Astrocyte (in vitro differentiated cells and primary cell): Measurements from ENCODE around the gene MYO19. TPM values are rescaled to one million over a fixed set of nuclear protein-coding genes. Genes with fewer than 3 reads are reported as not detected.
A peak's percentile ranks its signal among the peaks of the same experiment; 100 is the strongest.

Experiments used
- DNase-seq: peaks from one replicate; pipeline ENCODE4 v3.0.0-alpha.2; 2010; ENCODE audit warnings: low read depth
- FAIRE-seq: peaks from 2 replicates; lab custom pipeline; 2011; peaks lifted over from hg19 to GRCh38; lab: Jason Lieb, UNC
- H2AFZ ChIP-seq: 2 replicates; pipeline ENCODE4 v1.6.0; 2012; ENCODE audit warnings: low read depth, low read length, inconsistent platforms
- H3K27ac ChIP-seq: 2 replicates; pipeline ENCODE4 v1.5.1; 2011; ENCODE audit warnings: low read depth, low read length, inconsistent platforms
- H3K27me3 ChIP-seq: 2 replicates; pipeline ENCODE4 v1.6.0; 2011; ENCODE audit warnings: low read length, inconsistent platforms; ENCODE audit not compliant: insufficient read depth
- H3K36me3 ChIP-seq: 2 replicates; pipeline ENCODE4 v1.5.1; 2011; ENCODE audit warnings: low read length, inconsistent platforms; ENCODE audit not compliant: insufficient read depth
- H3K4me1 ChIP-seq: 2 replicates; pipeline ENCODE4 v1.5.1; 2011; ENCODE audit warnings: low read length, inconsistent platforms; ENCODE audit not compliant: insufficient read depth
- H3K4me2 ChIP-seq: 2 replicates; pipeline ENCODE4 v1.6.0; 2012; ENCODE audit warnings: low read length, inconsistent platforms
- H3K4me3 ChIP-seq: 2 replicates; pipeline ENCODE4 v1.5.1; 2011; ENCODE audit warnings: low read depth, mild to moderate bottlenecking, low read length, inconsistent platforms; ENCODE audit not compliant: insufficient read depth
- H3K79me2 ChIP-seq: 2 replicates; pipeline ENCODE4 v1.6.0; 2012; ENCODE audit warnings: mild to moderate bottlenecking, low read length, inconsistent platforms; ENCODE audit not compliant: insufficient read depth
- H3K9ac ChIP-seq: 2 replicates; pipeline ENCODE4 v1.6.0; 2012; ENCODE audit warnings: mild to moderate bottlenecking, low read length, inconsistent platforms
- H3K9me3 ChIP-seq: 2 replicates; pipeline ENCODE4 v1.5.1; 2012; ENCODE audit warnings: low read depth, mild to moderate bottlenecking, low read length, inconsistent platforms; ENCODE audit not compliant: insufficient read depth
- H4K20me1 ChIP-seq: 2 replicates; pipeline ENCODE4 v1.6.0; 2012; ENCODE audit warnings: low read length, inconsistent platforms; ENCODE audit not compliant: insufficient read depth
- H3K27ac Mint-ChIP-seq: one replicate; pipeline ENCODE4 v1.8.0; 2021; ENCODE audit warnings: mild to moderate bottlenecking, mixed read lengths; ENCODE audit not compliant: unreplicated experiment
- H3K27me3 Mint-ChIP-seq: one replicate; pipeline ENCODE4 v1.8.0; 2021; ENCODE audit warnings: low read depth, mixed read lengths; ENCODE audit not compliant: unreplicated experiment
- H3K36me3 Mint-ChIP-seq: one replicate; pipeline ENCODE4 v1.8.0; 2021; ENCODE audit warnings: low read depth, mixed read lengths; ENCODE audit not compliant: unreplicated experiment
- H3K4me1 Mint-ChIP-seq: one replicate; pipeline ENCODE4 v1.8.0; 2021; ENCODE audit warnings: low read depth, mixed read lengths; ENCODE audit not compliant: unreplicated experiment
- H3K4me3 Mint-ChIP-seq: one replicate; pipeline ENCODE4 v1.8.0; 2021; ENCODE audit warnings: mild to moderate bottlenecking, moderate library complexity, mixed read lengths; ENCODE audit not compliant: unreplicated experiment
- H3K9me3 Mint-ChIP-seq: one replicate; pipeline ENCODE4 v1.8.0; 2021; ENCODE audit warnings: mild to moderate bottlenecking, mixed read lengths; ENCODE audit not compliant: unreplicated experiment
- EZH2 ChIP-seq: IDR thresholded peaks from 2 replicates; pipeline ENCODE4 v1.6.1; 2012; ENCODE audit warnings: mild to moderate bottlenecking, low read length, inconsistent platforms; ENCODE audit not compliant: insufficient read depth
- total RNA-seq: library from RNA; stranded (reverse); gene quantifications from 2 replicates; pipeline ENCODE4 v1.2.1, GENCODE V29; 2021
- TF ChIP-seq, protein P1 (sequence below): IDR thresholded peaks from 2 replicates; pipeline ENCODE4 v1.5.1; 2011; ENCODE audit warnings: low read depth, mild to moderate bottlenecking, inconsistent platforms, low read length, moderate library complexity; ENCODE audit not compliant: insufficient read depth

The MYO19 gene
- total RNA-seq, 1 donor from 2014 or later, result 42.9 TPM

DNA sequence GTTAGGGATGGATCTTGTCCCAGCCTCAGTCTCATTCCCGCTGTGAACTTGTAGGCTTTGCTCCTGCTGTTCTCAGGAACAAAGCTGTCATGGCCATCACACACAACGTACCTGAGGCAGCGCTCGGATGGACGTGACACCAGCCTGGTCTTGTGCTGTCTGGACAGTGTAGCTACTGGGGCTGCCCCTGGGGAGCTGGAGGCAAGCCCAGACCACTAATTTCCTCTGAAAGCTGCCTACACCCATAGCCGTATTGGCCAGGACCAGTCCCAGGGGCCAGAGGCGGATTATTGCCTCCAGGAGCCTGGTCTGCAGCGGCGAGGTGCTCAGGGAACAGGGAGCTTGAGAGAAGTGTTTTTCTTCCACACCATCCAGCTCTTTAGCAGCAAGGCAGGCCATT, 36.5 kb downstream of the MYO19 start:
- DNase-seq (no peak), FAIRE-seq (no peak)
- no peak overlapping the region for H3K4me3 ChIP-seq
- no peak overlapping the region for H3K27ac ChIP-seq
- no peak overlapping the region for H2AFZ ChIP-seq
- no peaks in the 10 kb centered on the region for H3K4me1 ChIP-seq
- no peaks in the 10 kb centered on the region for H3K9me3 Mint-ChIP-seq
- H3K27me3 ChIP-seq, result no peaks in the 10 kb centered on the region
- H3K4me2 ChIP-seq, result no peak overlapping the region
- H4K20me1 ChIP-seq, result peaks cover 10% of the 10 kb centered on the region
- H3K36me3 Mint-ChIP-seq, result peaks cover 18% of the 10 kb centered on the region
- H3K9me3 ChIP-seq, result no peaks in the 10 kb centered on the region
- H3K79me2 ChIP-seq, result no peaks in the 10 kb centered on the region
- H3K27ac Mint-ChIP-seq, result no peak overlapping the region
- H3K9ac ChIP-seq, result no peak overlapping the region
- H3K4me1 Mint-ChIP-seq, result peaks cover 15% of the 10 kb centered on the region
- peaks cover 42% of the 10 kb centered on the region for H3K36me3 ChIP-seq
- no peak for TF ChIP-seq EZH2
- TF ChIP-seq, protein P1, sequence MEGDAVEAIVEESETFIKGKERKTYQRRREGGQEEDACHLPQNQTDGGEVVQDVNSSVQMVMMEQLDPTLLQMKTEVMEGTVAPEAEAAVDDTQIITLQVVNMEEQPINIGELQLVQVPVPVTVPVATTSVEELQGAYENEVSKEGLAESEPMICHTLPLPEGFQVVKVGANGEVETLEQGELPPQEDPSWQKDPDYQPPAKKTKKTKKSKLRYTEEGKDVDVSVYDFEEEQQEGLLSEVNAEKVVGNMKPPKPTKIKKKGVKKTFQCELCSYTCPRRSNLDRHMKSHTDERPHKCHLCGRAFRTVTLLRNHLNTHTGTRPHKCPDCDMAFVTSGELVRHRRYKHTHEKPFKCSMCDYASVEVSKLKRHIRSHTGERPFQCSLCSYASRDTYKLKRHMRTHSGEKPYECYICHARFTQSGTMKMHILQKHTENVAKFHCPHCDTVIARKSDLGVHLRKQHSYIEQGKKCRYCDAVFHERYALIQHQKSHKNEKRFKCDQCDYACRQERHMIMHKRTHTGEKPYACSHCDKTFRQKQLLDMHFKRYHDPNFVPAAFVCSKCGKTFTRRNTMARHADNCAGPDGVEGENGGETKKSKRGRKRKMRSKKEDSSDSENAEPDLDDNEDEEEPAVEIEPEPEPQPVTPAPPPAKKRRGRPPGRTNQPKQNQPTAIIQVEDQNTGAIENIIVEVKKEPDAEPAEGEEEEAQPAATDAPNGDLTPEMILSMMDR, result no peak
- H3K4me3 Mint-ChIP-seq, result no peak overlapping the region
- no peaks in the 10 kb centered on the region for H3K27me3 Mint-ChIP-seq

DNA sequence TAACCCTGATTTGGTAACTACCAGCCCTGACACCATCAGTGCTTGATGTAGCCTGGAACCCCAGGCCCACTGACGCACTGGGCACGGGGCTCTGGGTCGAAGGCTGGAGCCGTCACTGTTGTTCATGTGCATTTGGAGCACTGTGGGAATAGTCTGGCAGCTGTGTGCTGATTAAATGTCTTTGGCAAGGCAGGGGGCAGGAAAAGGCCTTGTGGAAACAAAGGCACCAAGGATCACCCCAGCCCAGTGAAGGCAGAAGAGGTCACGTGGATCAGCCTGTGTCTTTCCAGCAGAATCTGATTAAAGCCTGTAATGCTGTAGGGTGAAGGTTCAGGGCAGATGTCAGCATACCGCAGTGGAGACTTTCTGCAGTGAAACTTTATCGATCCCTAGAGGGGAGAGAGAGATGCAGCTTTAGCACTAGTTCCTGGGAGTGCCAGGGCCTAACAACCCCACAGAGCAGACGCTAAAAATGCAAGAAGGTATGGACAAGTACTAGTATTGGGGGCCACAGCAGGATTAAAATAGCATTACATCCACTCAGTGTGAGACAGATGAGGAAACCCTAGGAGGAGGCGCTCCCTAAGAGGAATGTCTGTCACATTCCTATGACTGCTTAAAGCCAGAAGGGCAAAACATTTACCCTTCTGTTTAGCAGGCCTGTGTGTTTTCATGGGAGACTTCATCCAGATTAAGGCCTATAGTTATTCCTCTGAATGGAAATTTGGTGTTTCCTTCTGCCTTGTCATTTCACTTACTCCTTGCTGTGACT, 38.5 kb downstream of the MYO19 start:
- Histone ChIP-seq H3K4me1 (no peaks in the 10 kb centered on the region), H3K27me3 (no peaks in the 10 kb centered on the region), H3K4me2 (no peak overlapping the region), H3K27ac (no peak overlapping the region), H2AFZ (no peak overlapping the region), H3K79me2 (peaks cover 9% of the 10 kb centered on the region), H3K4me3 (no peak overlapping the region), H4K20me1 (peaks cover 27% of the 10 kb centered on the region), H3K36me3 (peaks cover 47% of the 10 kb centered on the region), H3K9me3 (no peaks in the 10 kb centered on the region), H3K9ac (peak overlapping the region; percentile 18)
- no peak for FAIRE-seq
- H3K27ac Mint-ChIP-seq, result peak overlapping the region; percentile 89
- H3K36me3 Mint-ChIP-seq, result peaks cover 15% of the 10 kb centered on the region
- H3K9me3 Mint-ChIP-seq, result no peaks in the 10 kb centered on the region
- peaks cover 15% of the 10 kb centered on the region for H3K4me1 Mint-ChIP-seq
- H3K4me3 Mint-ChIP-seq, result no peak overlapping the region
- DNase-seq, result no peak
- H3K27me3 Mint-ChIP-seq, result no peaks in the 10 kb centered on the region
- no peak for TF ChIP-seq EZH2
- TF ChIP-seq, protein P1, result no peak

DNA sequence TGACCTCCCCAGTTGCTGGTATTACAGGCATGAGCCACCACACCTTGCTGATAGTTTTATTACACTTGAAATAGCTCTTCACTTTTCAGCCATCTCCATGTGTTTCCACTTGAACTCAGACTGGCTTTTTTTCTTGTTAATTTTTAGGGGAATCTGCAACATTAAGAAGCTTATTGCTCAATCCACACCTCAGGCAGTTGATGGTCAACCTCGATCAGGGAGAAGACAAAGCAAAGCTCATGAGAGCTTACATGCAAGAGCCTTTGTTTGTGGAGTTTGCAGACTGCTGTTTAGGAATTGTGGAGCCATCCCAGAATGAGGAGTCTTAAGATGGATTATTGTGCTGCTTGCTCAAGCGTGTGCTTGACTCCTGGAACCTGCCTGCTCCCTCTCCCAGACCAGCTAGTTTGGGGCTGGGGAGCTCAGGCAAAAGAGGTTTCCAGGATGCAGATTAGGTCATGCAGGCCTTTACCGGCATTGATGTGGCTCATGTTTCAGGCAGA, 39.5 kb downstream of the MYO19 start:
- H3K4me1 ChIP-seq, result no peaks in the 10 kb centered on the region
- peaks cover 20% of the 10 kb centered on the region for H3K79me2 ChIP-seq
- FAIRE-seq (no peak), DNase-seq (no peak)
- H3K9me3 Mint-ChIP-seq, result no peaks in the 10 kb centered on the region
- H4K20me1 ChIP-seq, result peaks cover 30% of the 10 kb centered on the region
- no peak for TF ChIP-seq EZH2
- TF ChIP-seq, protein P1, result no peak
- H3K36me3 ChIP-seq, result peaks cover 41% of the 10 kb centered on the region
- no peak overlapping the region for H2AFZ ChIP-seq
- no peaks in the 10 kb centered on the region for H3K27me3 Mint-ChIP-seq
- H3K27me3 ChIP-seq, result no peaks in the 10 kb centered on the region
- no peaks in the 10 kb centered on the region for H3K9me3 ChIP-seq
- H3K4me2 ChIP-seq, result no peak overlapping the region
- no peak overlapping the region for H3K27ac ChIP-seq
- H3K4me3 Mint-ChIP-seq, result no peak overlapping the region
- H3K36me3 Mint-ChIP-seq, result peaks cover 12% of the 10 kb centered on the region
- H3K4me1 Mint-ChIP-seq, result peaks cover 15% of the 10 kb centered on the region
- no peak overlapping the region for H3K27ac Mint-ChIP-seq
- no peak overlapping the region for H3K4me3 ChIP-seq
- H3K9ac ChIP-seq, result no peak overlapping the region
